NAMALWA (cell line): ENCODE results near the gene HMCN2.
A peak's percentile ranks its signal among the peaks of the same experiment; 100 is the strongest.

Experiments used
- DNase-seq: peaks from one replicate; pipeline ENCODE4 v3.0.0-alpha.2; 2015; ENCODE audit warnings: low spot score

Gene HMCN2

DNA sequence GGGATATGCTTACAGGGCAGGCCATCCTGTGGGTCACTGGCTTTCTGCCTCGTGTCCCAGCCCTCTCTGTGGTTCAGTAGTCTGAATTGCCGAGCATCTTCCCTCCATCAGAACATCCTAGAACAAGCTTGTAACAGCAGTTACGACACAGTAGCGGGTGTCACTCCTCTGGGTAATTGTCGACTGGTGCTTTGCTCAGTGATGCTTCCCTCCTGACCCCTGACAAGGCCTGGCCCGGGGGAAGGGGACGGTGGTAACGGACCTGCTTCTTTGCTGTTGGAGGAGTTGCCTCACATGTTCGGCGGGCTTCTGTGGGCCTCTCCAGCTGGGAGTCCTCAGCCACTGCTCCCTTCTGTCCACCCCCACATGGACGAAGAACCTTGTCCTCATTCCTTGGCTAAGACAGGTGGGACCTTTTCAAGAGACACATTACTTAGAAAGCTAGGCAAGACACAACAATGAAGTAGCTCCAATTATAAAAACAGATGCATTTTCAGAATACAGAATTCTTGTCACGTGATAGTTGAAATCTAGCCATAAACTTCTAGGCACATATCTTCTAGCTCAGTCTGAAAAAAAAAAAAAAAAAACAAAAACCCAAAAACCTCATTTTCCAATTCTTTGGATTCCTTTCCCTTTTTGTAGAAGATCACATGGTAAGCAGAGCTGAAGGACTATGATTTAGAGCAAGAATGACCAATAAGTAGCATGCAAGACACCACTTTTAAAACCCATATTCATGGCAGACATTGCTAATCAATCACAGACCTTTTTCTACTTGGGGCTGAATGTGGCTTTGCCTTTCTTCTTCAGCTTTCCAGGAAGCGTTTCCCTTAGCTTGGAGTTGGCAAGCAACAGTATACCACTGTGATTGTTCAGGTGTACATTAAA, 25.0 kb downstream of the HMCN2 start:
- no peak for DNase-seq

DNA sequence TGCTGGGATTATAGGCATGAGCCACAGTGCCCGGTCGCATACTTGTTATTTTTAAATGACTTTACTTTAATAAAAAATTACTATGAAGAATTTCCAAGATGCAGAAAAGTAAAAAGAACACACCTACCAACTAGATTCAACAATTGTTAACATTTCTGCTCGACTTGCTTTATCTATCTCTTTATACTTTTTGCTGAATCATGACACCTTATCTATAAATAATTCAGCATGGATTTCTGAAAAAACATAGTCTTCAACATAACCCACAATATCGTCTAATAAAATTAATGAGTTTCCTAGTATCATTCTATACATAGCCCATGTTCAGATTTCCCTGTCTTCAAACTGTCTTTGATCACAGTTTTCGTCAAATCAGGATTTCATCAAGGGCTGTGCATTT, 25.9 kb downstream of the HMCN2 start:
- no peak for DNase-seq

DNA sequence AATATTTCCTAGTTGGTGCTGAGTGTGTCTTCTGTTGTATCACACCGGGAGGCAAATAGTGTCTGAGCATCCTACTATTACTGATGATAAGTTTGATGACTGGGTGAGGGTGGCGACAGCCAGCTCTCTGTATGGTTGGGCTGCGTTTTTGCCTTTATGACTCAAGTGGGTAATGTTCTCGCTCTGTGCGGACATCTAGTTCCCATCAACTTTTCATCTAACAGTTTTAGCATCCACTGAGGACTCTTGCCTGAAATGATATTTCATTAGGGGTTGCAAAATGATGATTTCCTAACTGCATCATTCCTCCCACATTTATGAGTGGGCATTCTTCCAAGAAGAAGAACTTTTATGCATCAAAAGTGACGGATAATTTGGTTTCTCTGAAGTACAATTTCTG, 26.5 kb downstream of the HMCN2 start:
- DNase-seq, result no peak

DNA sequence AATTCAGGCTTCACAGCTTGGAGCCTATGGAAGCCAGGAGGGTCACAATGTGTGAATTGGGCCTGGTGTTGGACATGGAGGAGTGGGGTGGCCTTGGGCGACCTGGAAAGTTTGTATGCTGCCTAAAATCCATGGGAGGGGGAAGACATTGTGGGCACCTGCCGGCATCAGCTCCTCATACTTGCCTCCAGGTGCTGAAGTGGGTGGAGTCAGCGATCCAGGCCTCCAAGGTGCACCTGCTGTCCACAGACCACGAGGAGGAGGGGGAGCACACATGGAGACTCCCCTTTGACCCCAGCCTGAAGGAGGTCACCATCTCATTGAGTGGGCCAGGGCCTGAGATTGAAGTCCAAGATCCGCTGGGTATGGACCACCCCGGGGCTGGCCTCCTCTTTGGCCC, 29.1 kb downstream of the HMCN2 start:
- DNase-seq, result no peak

DNA sequence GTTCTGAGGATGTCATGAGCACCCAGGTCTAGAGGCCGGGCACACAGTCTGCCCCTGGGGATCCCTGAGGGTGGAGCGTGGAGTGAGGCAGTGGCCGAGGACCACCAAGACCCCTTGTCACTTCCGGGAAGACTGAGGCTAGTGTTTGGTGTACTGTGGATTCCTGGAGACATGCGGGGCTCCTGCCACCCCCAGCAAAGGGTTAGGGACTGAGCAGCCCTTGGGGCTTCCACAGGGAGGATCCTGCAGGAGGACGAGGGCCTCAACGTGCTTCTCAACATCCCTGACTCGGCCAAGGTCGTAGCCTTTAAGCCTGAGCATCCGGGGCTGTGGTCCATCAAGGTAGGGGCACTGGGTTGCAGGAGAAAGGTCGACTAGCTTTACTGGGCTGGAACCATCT, 29.9 kb downstream of the HMCN2 start:
- no peak for DNase-seq

- no peak for DNase-seq
These were observed 30.6 kb downstream of the HMCN2 start for GRCh38 chr9:130295945-130296782.

GRCh38 chr9:130296783-130297055, 31.2 kb downstream of the HMCN2 start:
- no peak for DNase-seq

- no peak for DNase-seq
These were observed 31.8 kb downstream of the HMCN2 start for GRCh38 chr9:130297371-130297770.

GRCh38 chr9:130298662-130299279, 33.2 kb downstream of the HMCN2 start:
- DNase-seq, result peak; percentile 18

GRCh38 chr9:130299785-130300615, 34.4 kb downstream of the HMCN2 start:
- no peak for DNase-seq

DNA sequence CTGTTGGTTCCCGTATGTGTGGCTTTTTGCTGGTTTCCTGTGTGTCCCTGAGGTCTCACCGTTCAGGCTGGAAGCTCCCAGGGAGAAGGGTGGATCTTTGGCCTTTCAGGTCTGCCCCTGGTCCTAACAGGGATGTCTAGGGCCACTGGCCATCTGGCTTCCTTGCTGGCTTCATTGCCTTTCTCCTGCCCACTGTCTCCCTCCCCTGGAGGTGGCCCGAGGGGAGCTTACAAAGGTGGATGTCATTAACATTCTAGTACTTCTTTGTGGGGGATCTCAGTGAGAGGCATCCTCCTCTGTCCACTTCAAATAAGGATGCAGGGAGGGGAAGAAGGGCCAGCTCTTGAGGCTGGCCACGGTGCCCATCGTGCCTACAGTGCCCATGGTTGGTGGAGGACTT, 35.2 kb downstream of the HMCN2 start:
- no peak for DNase-seq

DNA sequence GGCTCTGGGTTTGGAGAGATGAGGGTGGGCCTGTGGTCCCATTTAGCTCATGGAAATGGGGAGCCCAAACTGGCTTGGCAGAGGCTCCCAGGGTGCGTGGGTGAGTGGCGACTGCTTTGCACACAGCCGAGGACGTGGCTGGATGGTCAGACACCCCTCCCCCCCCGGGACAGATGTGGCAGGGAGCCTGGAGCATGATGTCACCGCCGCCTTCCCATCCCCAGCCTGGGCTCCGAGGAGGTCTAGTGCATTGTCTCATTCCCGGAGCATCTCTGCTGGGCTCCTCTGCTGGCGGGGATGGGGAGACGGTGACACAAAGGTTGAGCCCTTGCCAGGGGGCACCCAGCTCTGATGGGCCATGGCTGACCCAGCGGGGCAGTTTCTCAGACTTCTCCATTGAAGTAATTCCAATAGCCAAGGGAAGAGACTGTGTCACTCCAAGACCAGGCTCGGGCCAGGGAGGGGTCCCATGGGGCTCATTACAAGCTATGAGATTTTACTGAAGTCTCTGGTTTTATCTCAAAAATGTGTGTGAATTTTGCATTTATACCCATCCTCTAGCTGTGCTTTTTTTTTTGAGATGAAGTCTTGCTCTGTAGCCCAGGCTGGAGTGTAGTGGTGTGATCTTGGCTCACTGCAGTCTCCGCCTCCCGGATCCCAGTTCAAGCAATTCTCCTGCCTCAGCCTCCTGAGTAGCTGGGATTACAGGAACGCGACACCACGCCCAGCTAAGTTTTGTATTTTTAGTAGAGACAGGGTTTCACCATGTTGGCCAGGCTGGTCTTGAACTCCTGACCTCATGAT, 36.1 kb downstream of the HMCN2 start:
- no peak for DNase-seq

DNA sequence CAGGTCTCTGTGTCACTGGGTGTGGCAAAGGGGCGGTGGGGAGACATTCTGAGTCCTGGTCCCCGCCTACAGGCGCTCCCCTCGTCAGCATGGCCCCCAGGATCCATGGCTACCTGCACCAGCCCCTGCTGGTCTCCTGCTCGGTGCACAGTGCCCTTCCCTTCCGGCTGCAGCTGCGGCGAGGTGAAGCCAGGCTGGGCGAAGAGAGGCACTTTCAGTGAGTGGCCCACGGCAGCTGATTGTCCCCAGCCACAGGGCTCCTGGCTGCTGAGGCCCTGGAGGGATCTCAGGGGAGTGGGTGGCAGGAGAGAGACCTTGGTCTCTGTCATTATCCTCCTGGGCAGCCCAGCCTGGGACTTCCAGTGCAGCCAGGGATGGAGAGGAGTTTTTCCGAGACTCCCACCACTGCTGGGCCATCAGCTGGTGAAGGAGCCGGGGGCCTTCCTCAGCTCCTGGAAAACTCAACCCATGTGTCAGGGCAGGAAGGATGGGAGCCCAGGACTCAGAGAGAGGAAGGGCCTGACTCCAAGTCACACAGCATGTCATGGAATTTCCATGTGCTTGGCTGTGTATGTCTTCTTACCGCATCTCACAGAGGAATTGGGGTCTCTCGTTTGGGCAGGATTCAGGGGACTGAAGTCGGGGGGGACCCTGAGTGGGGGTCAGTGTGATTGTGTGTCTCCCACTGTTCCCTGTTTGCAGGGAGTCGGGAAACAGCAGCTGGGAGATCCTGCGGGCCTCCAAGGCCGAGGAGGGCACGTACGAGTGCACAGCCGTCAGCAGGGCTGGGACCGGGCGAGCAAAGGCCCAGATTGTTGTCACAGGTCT, 37.4 kb downstream of the HMCN2 start:
- DNase-seq, result no peak

DNA sequence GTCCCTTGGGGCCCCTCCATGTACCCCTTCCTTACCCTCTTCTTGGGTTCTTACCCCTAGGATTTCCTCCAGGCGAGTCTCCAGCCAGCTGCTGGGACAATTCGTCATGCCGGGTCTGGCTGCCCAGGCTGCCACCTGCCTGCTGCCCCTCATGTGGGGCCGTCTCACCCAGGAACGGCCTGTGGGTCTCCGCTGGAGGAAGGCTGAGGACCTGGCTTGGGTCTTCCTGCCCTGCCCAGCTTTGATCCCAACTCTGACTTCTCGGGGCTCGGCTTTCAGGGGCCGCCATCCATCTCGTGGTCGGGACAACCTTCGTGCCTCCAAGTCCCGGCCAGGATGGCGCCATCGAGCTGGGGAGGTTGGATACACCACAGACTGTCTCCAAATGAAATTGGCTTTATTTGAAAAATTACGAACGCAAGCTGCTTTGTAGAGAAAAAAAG, 38.1 kb downstream of the HMCN2 start:
- no peak for DNase-seq

DNA sequence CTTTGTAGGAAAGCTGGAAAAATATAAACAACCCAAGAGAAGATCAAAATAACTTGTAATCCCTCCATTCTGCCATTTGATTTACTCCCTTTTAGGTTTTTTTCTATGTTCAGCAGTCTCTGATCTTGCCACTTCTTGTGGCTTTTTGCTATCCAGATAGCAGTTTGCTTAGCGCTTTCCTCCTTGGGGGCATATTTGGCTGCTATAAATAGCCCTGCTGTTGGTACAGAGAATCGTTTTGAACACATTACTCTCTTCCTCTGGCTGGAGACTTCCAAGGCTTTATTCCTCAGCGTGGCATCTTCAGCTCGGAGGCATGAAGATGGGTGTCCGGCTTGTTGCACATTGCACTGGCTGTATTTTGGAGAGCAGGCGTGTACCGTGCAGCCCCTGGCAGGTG, 38.6 kb downstream of the HMCN2 start:
- no peak for DNase-seq

GRCh38 chr9:130304643-130305042, 39.1 kb downstream of the HMCN2 start:
- DNase-seq, result no peak

GRCh38 chr9:130305381-130305780, 39.8 kb downstream of the HMCN2 start:
- no peak for DNase-seq

- no peak for DNase-seq
These were observed 41.5 kb downstream of the HMCN2 start for GRCh38 chr9:130306823-130307666.

- DNase-seq, result no peak
These were observed 42.0 kb downstream of the HMCN2 start for GRCh38 chr9:130307667-130307943.
